Stimulated activated CD8-positive, alpha-beta memory T cell treated with anti-CD3 and anti-CD28 coated beads, Interleukin-7, amount 100 ng/mL, for 48 hours (primary cell): ENCODE results near the gene TRAF3IP1.
"Not testable (repeated sequence)": the region's sequence is repeated elsewhere in the genome, so short reads cannot be mapped to it uniquely, and the experiment has no call there.

Source experiments
- DNase-seq, 2 donors: peaks; one replicate each; pipeline ENCODE4 v3.0.0-alpha.2; 2020; ENCODE audit warnings: low read depth in 1 of 2; ENCODE audit errors: extremely low read depth in 1 of 2

TRAF3IP1 gene, protein sequence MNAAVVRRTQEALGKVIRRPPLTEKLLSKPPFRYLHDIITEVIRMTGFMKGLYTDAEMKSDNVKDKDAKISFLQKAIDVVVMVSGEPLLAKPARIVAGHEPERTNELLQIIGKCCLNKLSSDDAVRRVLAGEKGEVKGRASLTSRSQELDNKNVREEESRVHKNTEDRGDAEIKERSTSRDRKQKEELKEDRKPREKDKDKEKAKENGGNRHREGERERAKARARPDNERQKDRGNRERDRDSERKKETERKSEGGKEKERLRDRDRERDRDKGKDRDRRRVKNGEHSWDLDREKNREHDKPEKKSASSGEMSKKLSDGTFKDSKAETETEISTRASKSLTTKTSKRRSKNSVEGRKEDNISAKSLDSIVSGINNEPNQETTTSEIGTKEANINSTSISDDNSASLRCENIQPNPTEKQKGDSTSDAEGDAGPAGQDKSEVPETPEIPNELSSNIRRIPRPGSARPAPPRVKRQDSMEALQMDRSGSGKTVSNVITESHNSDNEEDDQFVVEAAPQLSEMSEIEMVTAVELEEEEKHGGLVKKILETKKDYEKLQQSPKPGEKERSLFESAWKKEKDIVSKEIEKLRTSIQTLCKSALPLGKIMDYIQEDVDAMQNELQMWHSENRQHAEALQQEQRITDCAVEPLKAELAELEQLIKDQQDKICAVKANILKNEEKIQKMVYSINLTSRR

GRCh38 chr2:238320246-238320647 is at the start of gene TRAF3IP1:
Gene TRAF3IP1 (plus strand): TSS chr2:238320518. CDS start chr2:238320663, 145 bp downstream.
- DNase-seq, result peak; percentile 66 to 75

- DNase-seq, result no peak
Measured at GRCh38 chr2:238270606-238271005, 49.7 kb upstream of the TRAF3IP1 start.

GRCh38 chr2:238271061-238271554 is 49.2 kb upstream of the TRAF3IP1 start:
- DNase-seq, result no peak

GRCh38 chr2:238271686-238272085 is 48.6 kb upstream of the TRAF3IP1 start:
- not testable (repeated sequence) for DNase-seq

- no peak for DNase-seq
Measured at GRCh38 chr2:238272156-238272555, 48.2 kb upstream of the TRAF3IP1 start.

GRCh38 chr2:238273433-238273832 is 46.9 kb upstream of the TRAF3IP1 start:
- DNase-seq, result not testable (repeated sequence)

DNA sequence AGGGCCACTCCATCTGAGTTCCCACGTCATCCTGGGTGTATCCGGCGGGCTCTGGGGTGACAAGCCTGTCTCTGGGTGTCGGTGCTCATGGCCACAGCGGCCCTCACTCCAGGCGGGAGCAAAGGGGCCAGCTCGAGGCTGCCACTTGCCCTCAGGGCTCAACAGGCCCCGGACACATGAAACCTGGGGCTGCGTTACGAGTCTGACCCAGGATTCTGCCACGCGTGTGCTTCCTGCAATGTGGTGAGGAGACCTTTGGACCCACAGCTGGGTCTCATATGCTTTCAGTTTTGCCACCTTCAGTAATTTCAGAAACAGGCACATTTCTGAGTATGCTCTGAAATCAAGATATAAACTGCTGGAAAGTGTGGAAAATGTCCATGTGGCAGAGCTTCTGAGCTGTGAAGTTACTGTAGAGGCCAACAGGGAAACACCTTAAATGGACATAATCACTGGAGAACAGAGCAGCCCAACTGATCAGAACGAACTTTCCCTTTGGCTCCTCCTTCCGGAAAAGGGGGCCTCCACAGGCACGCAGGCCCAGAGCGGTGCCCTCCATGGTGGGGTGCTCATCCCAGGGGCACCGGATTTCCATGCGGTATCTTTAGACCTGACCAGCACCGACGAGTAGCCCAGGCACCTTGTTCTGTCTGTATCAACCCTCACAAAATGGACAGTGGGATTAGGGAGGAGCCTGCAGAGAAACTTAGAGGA is 46.0 kb upstream of the TRAF3IP1 start:
- no peak for DNase-seq

- no peak for DNase-seq
Measured at GRCh38 chr2:238277695-238278094, 42.6 kb upstream of the TRAF3IP1 start.

DNA sequence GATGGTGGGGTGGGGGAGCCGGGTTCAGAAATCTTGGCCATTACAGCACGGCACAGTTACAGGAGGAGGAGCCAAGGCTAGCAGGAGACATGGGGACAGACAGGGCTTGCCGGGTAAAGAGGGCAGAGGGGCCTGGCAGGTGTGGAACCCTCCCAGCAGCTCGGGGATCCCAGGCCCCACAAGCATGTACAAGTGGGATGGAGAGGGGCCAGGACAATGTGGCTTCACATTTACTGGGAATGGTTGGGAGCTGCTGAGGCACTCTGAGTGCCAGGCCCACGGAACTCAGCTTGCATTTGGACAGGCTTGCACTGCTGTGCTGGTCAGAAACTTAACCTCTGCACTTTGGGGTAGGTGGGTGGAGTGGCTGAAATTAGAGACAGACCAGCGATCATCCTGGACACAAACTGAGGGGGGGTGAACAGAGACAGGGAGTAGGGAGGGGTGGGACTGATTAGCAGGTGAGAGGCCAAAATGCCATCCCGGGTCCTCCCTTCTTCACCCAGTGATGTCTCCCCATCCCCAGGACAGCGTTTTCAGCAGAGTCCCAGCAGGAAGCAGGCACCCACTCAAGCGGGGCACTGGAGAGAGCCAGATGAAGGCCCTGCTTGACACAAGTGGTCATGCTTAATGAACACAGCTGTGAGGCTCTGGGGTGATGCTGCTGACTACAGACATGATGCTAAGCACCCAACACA is 41.5 kb upstream of the TRAF3IP1 start:
- DNase-seq, result no peak

- DNase-seq, result no peak
Measured at GRCh38 chr2:238279324-238279682, 41.0 kb upstream of the TRAF3IP1 start.

DNA sequence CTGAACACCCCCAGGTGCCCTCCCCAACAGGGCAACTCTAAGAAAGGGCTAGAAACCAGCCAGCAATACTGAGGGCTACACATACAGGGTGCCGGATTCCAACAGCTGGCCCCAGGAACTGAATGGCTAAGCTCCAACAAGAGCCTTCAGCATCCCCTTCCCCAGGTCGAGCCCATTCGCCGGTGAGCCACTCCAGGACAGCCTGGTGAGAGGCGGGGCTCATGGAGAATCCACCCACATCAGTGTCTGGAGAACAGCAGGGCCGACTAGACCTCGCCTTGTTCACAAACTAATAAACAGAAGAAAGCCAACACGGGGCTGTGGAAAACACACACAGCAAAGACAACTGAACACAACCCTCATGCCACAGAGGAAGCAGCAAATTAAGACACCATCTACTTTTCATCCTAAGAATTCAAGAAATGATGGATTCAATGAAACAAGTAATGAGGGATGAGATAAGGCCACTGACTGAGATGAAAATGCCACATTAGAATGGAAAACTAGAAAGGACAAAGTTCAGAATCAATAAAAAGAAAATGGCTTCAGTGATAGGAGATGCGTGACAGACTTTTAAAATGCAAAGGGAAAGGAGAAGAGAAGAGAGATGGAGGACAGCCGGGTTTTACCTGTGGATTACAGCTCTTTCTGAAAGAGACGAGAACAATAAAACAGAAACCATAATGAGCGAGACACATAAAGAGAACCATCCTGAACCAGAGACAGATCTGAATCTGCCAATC is 40.1 kb upstream of the TRAF3IP1 start:
- no peak for DNase-seq

DNA sequence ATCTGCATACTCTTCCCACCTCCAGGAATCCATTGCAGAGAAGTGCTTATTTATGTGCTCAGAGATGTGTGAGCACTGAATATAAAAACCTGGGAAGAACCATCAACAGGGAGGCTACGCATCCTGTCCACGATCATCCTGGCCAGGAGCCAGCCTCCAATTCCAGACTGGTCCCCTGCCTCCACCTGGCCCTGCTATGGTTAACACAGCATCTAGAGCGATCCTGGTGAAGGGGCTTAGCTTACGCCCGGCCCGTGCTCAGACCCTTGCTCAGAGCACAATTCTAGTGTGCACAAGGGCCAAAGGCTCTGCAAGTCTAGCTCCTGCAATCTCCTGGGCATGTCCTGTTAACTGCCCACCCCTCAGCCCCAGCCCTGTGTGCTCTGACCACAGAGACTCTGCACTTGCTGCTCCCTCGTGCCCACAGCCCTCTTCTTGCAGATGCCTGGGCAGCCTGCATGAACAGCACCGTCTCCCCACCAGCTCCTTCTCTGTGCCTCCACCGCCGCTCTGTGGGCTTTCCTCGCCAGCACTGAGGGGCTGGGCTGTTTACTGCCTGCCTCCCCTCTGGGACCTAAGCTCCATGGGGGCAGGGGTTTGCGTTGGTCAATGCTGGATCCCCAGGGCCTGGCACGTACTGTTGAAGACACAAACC is 38.4 kb upstream of the TRAF3IP1 start:
- no peak for DNase-seq

DNA sequence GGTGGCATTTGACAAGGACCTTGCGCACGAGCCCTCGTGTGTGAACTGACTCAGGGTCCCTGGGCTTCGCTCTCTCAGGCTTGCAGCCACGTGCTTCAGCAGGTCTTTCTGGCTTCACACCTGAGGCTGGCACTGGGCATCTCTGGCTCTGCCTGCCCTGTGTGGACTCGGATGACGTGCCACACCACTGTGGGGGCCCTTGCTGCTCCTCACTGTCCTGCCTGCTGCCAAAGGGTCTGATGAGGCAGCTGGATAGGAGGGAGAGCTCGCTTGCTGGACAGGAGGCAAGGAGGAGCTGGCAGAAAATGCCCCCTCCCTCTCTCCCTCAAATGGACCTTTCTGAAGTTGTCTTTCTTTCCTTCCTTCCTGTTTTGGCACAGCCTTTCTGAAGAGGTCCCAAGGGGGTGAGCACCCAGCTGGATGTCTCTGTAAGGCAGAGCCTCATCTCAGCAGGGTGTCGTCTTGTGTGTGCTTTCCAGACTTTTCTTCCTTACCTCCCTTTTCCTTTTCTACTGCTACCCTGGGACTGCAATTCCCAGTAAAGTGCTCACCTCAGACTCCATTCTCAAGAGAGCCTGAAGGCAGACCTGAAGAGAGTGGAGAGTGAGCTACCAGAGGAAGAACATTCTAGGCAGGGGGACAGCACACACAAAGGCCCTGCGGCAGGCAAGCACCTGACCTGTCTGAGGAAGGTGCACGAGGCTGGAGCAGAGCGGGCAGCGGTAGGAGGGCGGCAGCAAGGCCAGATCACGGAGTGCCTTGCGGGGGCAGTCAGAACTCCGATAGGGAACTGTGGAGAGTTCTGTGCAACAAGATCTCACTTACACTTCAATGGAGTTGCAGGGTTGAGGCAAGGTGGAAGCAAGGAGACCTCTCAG is 37.2 kb upstream of the TRAF3IP1 start:
- DNase-seq, result no peak

DNA sequence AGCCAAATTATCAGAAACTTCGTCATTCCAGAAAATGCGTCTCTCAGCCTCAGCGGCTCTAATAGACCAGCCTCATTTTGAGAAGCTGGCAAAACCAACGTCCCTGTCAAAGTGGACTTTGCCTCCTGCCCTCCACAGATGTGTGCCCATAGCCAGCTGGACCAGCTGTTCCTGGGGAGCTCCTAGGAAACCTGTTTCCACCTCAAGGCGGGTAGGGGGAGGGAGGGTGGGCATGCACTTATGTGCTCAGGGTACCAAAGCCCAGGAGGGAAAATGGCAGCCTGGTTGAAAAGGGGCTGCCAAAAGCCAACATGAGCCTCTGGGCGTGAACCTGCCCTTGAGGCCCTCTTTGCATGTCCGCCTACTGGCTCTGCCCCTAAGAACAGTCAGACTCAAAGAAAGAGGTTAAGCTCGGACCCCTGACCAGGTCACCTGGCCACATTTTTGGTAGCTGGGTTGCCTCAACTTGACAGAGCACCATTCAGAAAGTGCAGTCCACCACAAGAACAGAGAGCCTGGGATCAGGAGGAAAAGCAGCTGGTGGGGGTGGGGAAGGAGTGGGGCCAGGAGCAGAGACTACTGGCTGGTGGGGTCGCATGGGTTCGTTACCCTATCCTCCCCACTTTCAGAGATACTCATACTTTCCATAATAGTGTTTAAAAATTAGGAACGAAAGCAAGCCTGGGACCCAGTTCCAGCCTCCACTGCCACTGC is 35.4 kb upstream of the TRAF3IP1 start:
- DNase-seq, result no peak

GRCh38 chr2:238285653-238286082 is 34.6 kb upstream of the TRAF3IP1 start:
- no peak for DNase-seq

GRCh38 chr2:238286095-238286494 is 34.2 kb upstream of the TRAF3IP1 start:
- DNase-seq, result no peak

- DNase-seq, result no peak
Measured at GRCh38 chr2:238286551-238286950, 33.8 kb upstream of the TRAF3IP1 start.
